ENCODE results near the gene RRP12.

RRP12 gene

GRCh38 chr10:97360705-97361536, 40.2 kb downstream of the RRP12 start:
- Histone ChIP-seq H3K27me3 (ENCODE audit: insufficient read depth, poor library complexity, severe bottlenecking) (no peaks in the 10 kb centered on the region), H3K4me3 (replicated peaks; ENCODE audit: insufficient read depth, low read length) (no peak overlapping the region), H3K27ac (replicated peaks) (peak overlapping the region; percentile 24)
- TF ChIP-seq SPI1 (IDR thresholded peaks at IDR 0.05; ENCODE audit: borderline replicate concordance, low read depth) (no peak), POLR2AphosphoS5 (IDR thresholded peaks at IDR 0.05; ENCODE audit: low read depth) (no peak), REST (IDR thresholded peaks at IDR 0.05; ENCODE audit: insufficient replicate concordance, low read depth) (no peak), GABPA (IDR thresholded peaks at IDR 0.05; ENCODE audit: low read depth) (no peak), CTCF (IDR thresholded peaks at IDR 0.05; ENCODE audit: insufficient read depth, low read length) (no peak)
- no peak for DNase-seq (ENCODE audit: low read depth in 1 of 2, low spot score in 1 of 2)

GRCh38 chr10:97358781-97359180, 42.4 kb downstream of the RRP12 start:
- no peak overlapping the region for H3K4me3 ChIP-seq (replicated peaks; ENCODE audit: insufficient read depth, low read length)
- TF ChIP-seq REST (IDR thresholded peaks at IDR 0.05; ENCODE audit: insufficient replicate concordance, low read depth) (no peak), CTCF (IDR thresholded peaks at IDR 0.05; ENCODE audit: insufficient read depth, low read length) (no peak), POLR2AphosphoS5 (IDR thresholded peaks at IDR 0.05; ENCODE audit: low read depth) (no peak), GABPA (IDR thresholded peaks at IDR 0.05; ENCODE audit: low read depth) (no peak), SPI1 (IDR thresholded peaks at IDR 0.05; ENCODE audit: borderline replicate concordance, low read depth) (no peak)
- no peaks in the 10 kb centered on the region for H3K27me3 ChIP-seq (ENCODE audit: insufficient read depth, poor library complexity, severe bottlenecking)
- H3K27ac ChIP-seq (replicated peaks) = no peak overlapping the region
- no peak for DNase-seq (ENCODE audit: low read depth in 1 of 2, low spot score in 1 of 2)

- Histone ChIP-seq H3K27me3 (ENCODE audit: insufficient read depth, poor library complexity, severe bottlenecking) (no peaks in the 10 kb centered on the region), H3K27ac (replicated peaks) (no peak overlapping the region), H3K4me3 (replicated peaks; ENCODE audit: insufficient read depth, low read length) (no peak overlapping the region)
- no peak for DNase-seq (ENCODE audit: low read depth in 1 of 2, low spot score in 1 of 2)
- TF ChIP-seq SPI1 (IDR thresholded peaks at IDR 0.05; ENCODE audit: borderline replicate concordance, low read depth) (no peak), GABPA (IDR thresholded peaks at IDR 0.05; ENCODE audit: low read depth) (no peak), CTCF (IDR thresholded peaks at IDR 0.05; ENCODE audit: insufficient read depth, low read length) (no peak), POLR2AphosphoS5 (IDR thresholded peaks at IDR 0.05; ENCODE audit: low read depth) (no peak), REST (IDR thresholded peaks at IDR 0.05; ENCODE audit: insufficient replicate concordance, low read depth) (no peak)
These were observed 42.8 kb downstream of the RRP12 start for GRCh38 chr10:97358349-97358748.
